T-cell (primary cell): Measurements from ENCODE around the gene PCLO. TPM values are rescaled to one million over a fixed set of nuclear protein-coding genes. Genes with fewer than 3 reads are reported as not detected.

Experiments used
- ATAC-seq, 4 experiments: fragments of 200-7000 bp in 3 of 4; fragments of 150-1000 bp in 1 of 4; cut with Tn5 transposase; replicated peaks in 1 of 4; 1 replicate in 3 of 4; 2 replicates in 1 of 4; pipeline ENCODE4 v1.10.0; 2021; ENCODE audit warnings: moderate library complexity in 3 of 4, mild to moderate bottlenecking in 2 of 4, moderate number of reproducible peaks in 1 of 4
- CTCF ChIA-PET, 2 donors: fragments of 300-600 bp; sonication (Branson Sonifier 250); formaldehyde crosslinking; loops; one replicate each; lab custom pipeline; 2022; ENCODE audit warnings: antibody characterized with exemption in 2 of 2; lab: Charles Lee
- POLR2A ChIA-PET, 2 donors: fragments of 300-600 bp; sonication (Branson Sonifier 250); formaldehyde crosslinking; loops; one replicate each; lab custom pipeline; 2022; ENCODE audit warnings: antibody characterized with exemption in 2 of 2; lab: Charles Lee
- DNase-seq, 35 experiments: peaks; one replicate each; pipeline versions ENCODE4 v3.0.0 to v3.0.0-alpha.2; 2013 to 2023
- H3K27ac ChIP-seq: one replicate; pipeline ENCODE4 v1.5.1; 2013; ENCODE audit warnings: low read length
- H3K27me3 ChIP-seq, 2 experiments: replicated peaks in 1 of 2; 1 replicate in 1 of 2; 2 replicates in 1 of 2; pipeline versions ENCODE4 v1.6.1 to v1.7.0; 2013; ENCODE audit warnings: low read length in 1 of 2, mixed read lengths in 1 of 2; ENCODE audit not compliant: control insufficient read depth in 2 of 2, insufficient read depth in 2 of 2; ENCODE audit errors: extremely low read depth in 1 of 2
- H3K36me3 ChIP-seq, 2 donors: 1 replicate in 1 of 2; 2 replicates in 1 of 2; pipeline versions ENCODE4 v1.6.1 to v1.7.0; 2013; ENCODE audit warnings: low read length in 1 of 2; ENCODE audit not compliant: control insufficient read depth in 2 of 2, insufficient read depth in 1 of 2; ENCODE audit errors: extremely low read depth in 1 of 2
- H3K4me1 ChIP-seq, 2 experiments: 1 replicate in 1 of 2; 2 replicates in 1 of 2; pipeline versions ENCODE4 v1.6.1 to v1.7.0; 2013; ENCODE audit warnings: low read length in 2 of 2, mixed read lengths in 1 of 2; ENCODE audit not compliant: insufficient read depth in 2 of 2, control insufficient read depth in 1 of 2; ENCODE audit errors: extremely low read depth in 1 of 2
- H3K4me3 ChIP-seq, 2 donors: 1 replicate in 1 of 2; 2 replicates in 1 of 2; pipeline versions ENCODE4 v1.5.1 to v1.7.0; 2013; ENCODE audit warnings: mild to moderate bottlenecking in 2 of 2, low read length in 1 of 2, moderate library complexity in 1 of 2; ENCODE audit not compliant: control insufficient read depth in 1 of 2; ENCODE audit errors: extremely low read depth in 1 of 2
- H3K9me3 ChIP-seq: 2 replicates; pipeline ENCODE4 v1.7.0; 2013
- H3K27ac Mint-ChIP-seq, 2 donors: one replicate each; pipeline ENCODE4 v1.8.0; 2020 to 2021; ENCODE audit warnings: mild to moderate bottlenecking in 2 of 2, mixed read lengths in 2 of 2
- H3K27me3 Mint-ChIP-seq, 2 donors: one replicate each; pipeline ENCODE4 v1.8.0; 2021 to 2022; ENCODE audit warnings: mixed read lengths in 2 of 2
- H3K36me3 Mint-ChIP-seq: one replicate; pipeline ENCODE4 v1.8.0; 2021; ENCODE audit warnings: mixed read lengths
- H3K4me1 Mint-ChIP-seq, 3 donors: one replicate each; pipeline ENCODE4 v1.8.0; 2020 to 2022; ENCODE audit warnings: mixed read lengths in 3 of 3, mild to moderate bottlenecking in 1 of 3
- H3K4me3 Mint-ChIP-seq, 3 donors: one replicate each; pipeline ENCODE4 v1.8.0; 2020 to 2022; ENCODE audit warnings: mild to moderate bottlenecking in 3 of 3, mixed read lengths in 3 of 3, moderate library complexity in 3 of 3
- H3K9me3 Mint-ChIP-seq, 3 donors: one replicate each; pipeline ENCODE4 v1.8.0; 2020 to 2022; ENCODE audit warnings: mixed read lengths in 3 of 3
- WGBS: methylation state at CpG from one replicate; pipeline ENCODE4 v1.1.5; 2013; ENCODE audit warnings: missing lambda C conversion rate; ENCODE audit not compliant: insufficient coverage; 5-methylcytosine and 5-hydroxymethylcytosine counted together
- total RNA-seq, 35 experiments: library from RNA in 6 of 35; stranded (reverse) in 6 of 35; fragments of 120-200 nt in 1 of 35; gene quantifications; one replicate each; pipeline versions ENCODE4 v1.2.1 to v1.2.4 and lab custom pipeline; 2013 to 2026

Gene PCLO
- total RNA-seq, 5 donors from 2014 or later (not counting 1 experiment from before 2014, with no cell fraction given) = 0.03 to 0.05 (median 0.03) TPM; not detected in 1

DNA sequence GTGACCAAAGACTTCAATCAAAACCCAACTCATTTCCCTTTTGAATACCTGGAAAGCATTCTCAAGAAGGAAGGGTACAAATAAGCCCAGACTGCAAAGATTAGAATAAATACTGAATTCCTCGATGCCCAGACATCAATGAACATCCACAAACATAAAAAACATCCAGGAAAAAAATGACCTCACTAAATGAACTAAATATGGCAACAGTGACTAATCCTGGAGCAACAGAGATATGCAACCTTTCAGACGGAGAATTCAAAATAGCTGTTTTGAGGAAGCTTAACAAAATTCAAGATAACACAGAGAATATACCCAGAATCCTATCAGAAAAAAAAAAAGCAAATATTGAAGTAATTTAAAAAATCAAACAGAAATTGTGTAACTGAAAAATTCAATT lies 43.2 kb downstream of the PCLO start:
- ATAC-seq (no peak), DNase-seq (no peak)
- H3K9me3 ChIP-seq = peaks cover 2% of the 10 kb centered on the region
- Mint-ChIP-seq H3K4me1 (no peaks in the 10 kb centered on the region), H3K36me3 (no peaks in the 10 kb centered on the region), H3K4me3 (no peak overlapping the region), H3K9me3 (peaks cover 6 to 32% (median 17%) of the 10 kb centered on the region in 3 donors), H3K27ac (no peak overlapping the region), H3K27me3 (no peaks in the 10 kb centered on the region)
- WGBS = no CpG with 5 or more reads among the region's 2 CpGs
- no peak overlapping the region for H3K27ac ChIP-seq
- ChIA-PET POLR2A (interaction anchor here in 1 of 2 donors (0.6 kb wide), 1 partner anchor 33 kb away, joined by 3 read pairs; no protein-coding TSS in a partner anchor), CTCF (no interaction called here)
- no peaks in the 10 kb centered on the region for H3K4me1 ChIP-seq
- no peaks in the 10 kb centered on the region for H3K27me3 ChIP-seq
- no peaks in the 10 kb centered on the region for H3K36me3 ChIP-seq
- no peak overlapping the region for H3K4me3 ChIP-seq

DNA sequence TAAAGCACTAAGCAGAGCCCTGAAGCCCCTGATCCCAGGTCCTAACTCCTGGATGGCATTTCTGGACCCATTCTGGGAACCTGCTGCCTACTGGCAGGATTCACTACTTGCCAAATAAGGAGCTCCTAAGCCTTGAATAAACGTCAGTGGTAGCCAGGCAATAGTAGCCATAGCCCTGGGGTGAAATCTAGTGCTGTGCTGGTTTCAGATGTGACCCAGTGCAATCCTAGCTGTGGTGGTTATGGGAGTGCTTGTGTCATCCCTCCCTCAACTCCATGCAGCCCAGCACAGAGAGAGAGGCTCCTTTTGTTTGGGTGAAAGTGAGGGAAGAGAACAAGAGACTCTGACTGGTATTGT lies 43.7 kb downstream of the PCLO start:
- H3K27me3 Mint-ChIP-seq = no peaks in the 10 kb centered on the region

DNA sequence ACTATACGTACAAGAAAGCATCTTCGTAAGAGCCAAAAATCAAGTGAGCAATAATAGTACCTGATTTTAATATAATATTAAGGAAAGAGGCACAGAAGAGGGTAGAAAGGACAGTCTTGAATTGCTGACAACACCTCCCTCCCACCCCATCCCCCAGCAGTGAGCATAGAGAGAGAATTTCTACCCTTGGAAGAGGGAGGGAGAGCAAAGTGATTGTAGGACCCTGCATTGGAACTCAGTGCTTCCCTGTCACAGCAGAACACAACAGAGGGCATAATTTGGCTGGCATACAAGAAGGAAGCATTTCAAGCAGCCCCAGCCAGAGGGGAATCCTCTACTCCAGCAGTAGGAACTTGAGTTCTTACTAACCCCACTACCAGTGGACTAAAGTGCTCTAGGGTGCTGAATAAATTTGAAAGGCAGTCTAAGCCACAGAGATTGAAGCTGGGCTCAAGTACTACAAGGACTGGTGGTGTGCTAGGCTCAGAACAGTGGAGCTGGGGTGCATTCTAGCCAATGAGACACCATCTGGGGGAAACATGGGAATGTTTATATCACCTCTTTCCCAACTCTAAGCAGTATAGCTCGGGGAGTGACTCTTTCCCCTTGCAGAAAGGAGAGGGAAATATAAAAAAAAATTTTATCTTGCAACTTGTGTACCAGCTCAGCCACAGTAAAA lies 44.2 kb downstream of the PCLO start:
- no peaks in the 10 kb centered on the region for H3K4me1 ChIP-seq
- H3K36me3 ChIP-seq = no peaks in the 10 kb centered on the region
- Mint-ChIP-seq H3K4me3 (no peak overlapping the region), H3K36me3 (no peaks in the 10 kb centered on the region), H3K27ac (no peak overlapping the region), H3K9me3 (peaks cover 6 to 32% (median 17%) of the 10 kb centered on the region in 3 donors), H3K27me3 (no peaks in the 10 kb centered on the region), H3K4me1 (no peaks in the 10 kb centered on the region)
- ATAC-seq (no peak), DNase-seq (no peak)
- no peaks in the 10 kb centered on the region for H3K27me3 ChIP-seq
- no CpG with 5 or more reads among the region's 3 CpGs for WGBS
- H3K27ac ChIP-seq = no peak overlapping the region
- POLR2A ChIA-PET = no interaction called here
- no peak overlapping the region for H3K4me3 ChIP-seq
- H3K9me3 ChIP-seq = peaks cover 2% of the 10 kb centered on the region
- CTCF ChIA-PET = no interaction called here

More for the DNA sequence above, 43.7 kb downstream of the PCLO start:
- CTCF ChIA-PET = no interaction called here
- POLR2A ChIA-PET = interaction anchor here in 1 of 2 donors (0.6 kb wide), 1 partner anchor 33 kb away, joined by 3 read pairs; no protein-coding TSS in a partner anchor
- no peak for ATAC-seq
- H3K4me1 Mint-ChIP-seq = no peaks in the 10 kb centered on the region
- no peak for DNase-seq
- H3K9me3 Mint-ChIP-seq = peaks cover 6 to 32% (median 17%) of the 10 kb centered on the region in 3 donors
- H3K9me3 ChIP-seq = peaks cover 2% of the 10 kb centered on the region
- H3K36me3 ChIP-seq = no peaks in the 10 kb centered on the region
- H3K4me3 ChIP-seq = no peak overlapping the region
- no peaks in the 10 kb centered on the region for H3K27me3 ChIP-seq
- no CpG with 5 or more reads among the region's 1 CpG for WGBS
- H3K36me3 Mint-ChIP-seq = no peaks in the 10 kb centered on the region
- H3K4me3 Mint-ChIP-seq = no peak overlapping the region
- no peaks in the 10 kb centered on the region for H3K4me1 ChIP-seq
- no peak overlapping the region for H3K27ac Mint-ChIP-seq
- no peak overlapping the region for H3K27ac ChIP-seq

DNA sequence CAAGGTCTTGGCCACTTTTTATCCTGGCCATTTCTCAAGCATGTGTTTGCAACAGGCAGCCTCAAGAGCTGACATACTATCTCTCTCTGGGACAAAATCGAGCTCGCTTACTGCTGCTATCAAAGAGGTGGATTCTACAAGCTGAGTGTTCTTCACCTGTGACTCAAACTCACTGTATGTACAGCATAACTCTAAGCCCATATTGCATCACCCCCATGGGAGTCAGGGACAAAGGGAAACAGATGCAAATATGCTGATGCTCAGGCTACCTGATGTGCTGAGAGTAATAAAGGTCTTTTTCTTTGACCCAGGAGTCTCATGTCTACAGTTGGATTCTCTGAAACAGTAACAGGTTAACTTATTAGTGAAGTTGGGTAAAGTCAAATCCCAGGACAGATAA lies 45.2 kb downstream of the PCLO start:
- H3K4me1 Mint-ChIP-seq = no peaks in the 10 kb centered on the region
- peaks cover 6 to 24% (median 17%) of the 10 kb centered on the region in 3 donors for H3K9me3 Mint-ChIP-seq
- ChIA-PET CTCF (no interaction called here), POLR2A (no interaction called here)
- no peak for ATAC-seq
- Histone ChIP-seq H3K36me3 (no peaks in the 10 kb centered on the region), H3K4me3 (no peak overlapping the region), H3K27ac (no peak overlapping the region), H3K4me1 (no peaks in the 10 kb centered on the region), H3K9me3 (peaks cover 2% of the 10 kb centered on the region), H3K27me3 (no peaks in the 10 kb centered on the region)
- H3K27ac Mint-ChIP-seq = no peak overlapping the region
- H3K36me3 Mint-ChIP-seq = no peaks in the 10 kb centered on the region
- no peaks in the 10 kb centered on the region for H3K27me3 Mint-ChIP-seq
- WGBS = 93% methylated on average over 2 of the region's 2 CpGs
- DNase-seq = no peak
- no peak overlapping the region for H3K4me3 Mint-ChIP-seq

DNA sequence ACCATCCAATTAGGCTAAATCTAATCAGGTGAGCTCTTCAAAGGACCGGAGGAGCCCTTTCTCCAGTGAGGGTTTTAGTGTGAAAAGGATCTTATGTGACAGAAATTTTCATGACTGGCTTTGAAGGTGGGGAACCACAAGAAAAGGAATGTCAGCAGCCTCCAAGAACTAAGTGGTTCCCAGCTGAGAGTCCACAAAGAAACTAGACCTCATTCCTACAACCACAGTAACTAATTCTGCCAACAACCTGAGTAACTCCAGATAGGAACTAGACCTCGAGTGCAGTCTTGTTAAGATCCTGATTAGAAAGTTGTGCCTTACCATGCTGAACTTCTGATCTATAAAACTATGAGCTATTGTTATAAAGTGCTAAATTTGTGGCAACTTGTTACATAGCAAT lies 51.3 kb downstream of the PCLO start:
- Mint-ChIP-seq H3K9me3 (peaks cover 0 to 6% (median 0%) of the 10 kb centered on the region in 3 donors), H3K4me1 (no peaks in the 10 kb centered on the region), H3K27me3 (no peaks in the 10 kb centered on the region), H3K27ac (no peak overlapping the region), H3K4me3 (no peak overlapping the region), H3K36me3 (no peaks in the 10 kb centered on the region)
- DNase-seq (no peak), ATAC-seq (no peak)
- no peak overlapping the region for H3K4me3 ChIP-seq
- no peaks in the 10 kb centered on the region for H3K27me3 ChIP-seq
- H3K4me1 ChIP-seq = no peaks in the 10 kb centered on the region
- ChIA-PET CTCF (no interaction called here), POLR2A (no interaction called here)
- H3K36me3 ChIP-seq = no peaks in the 10 kb centered on the region
- WGBS = no CpG with 5 or more reads among the region's 2 CpGs
- H3K27ac ChIP-seq = no peak overlapping the region
- H3K9me3 ChIP-seq = no peaks in the 10 kb centered on the region

DNA sequence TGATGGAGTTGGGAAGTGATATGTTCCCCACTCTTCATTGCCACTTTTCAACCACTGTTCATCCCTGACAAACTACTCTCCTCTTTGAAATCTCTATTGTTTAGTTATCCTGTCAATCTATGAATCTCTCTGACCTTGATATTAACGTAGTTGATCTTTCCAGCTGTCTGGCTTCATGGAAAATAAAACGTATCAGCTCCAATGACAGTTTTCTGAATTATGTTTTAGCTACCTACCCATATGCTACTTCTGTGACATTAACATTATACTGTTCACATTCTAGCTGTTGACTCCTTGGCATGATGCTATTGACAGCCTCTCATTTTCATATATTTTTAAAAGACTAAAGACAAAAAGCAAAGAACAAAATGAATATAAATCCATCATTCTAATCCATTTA lies 53.3 kb downstream of the PCLO start:
- Histone ChIP-seq H3K9me3 (no peaks in the 10 kb centered on the region), H3K4me1 (no peaks in the 10 kb centered on the region), H3K27me3 (no peaks in the 10 kb centered on the region), H3K36me3 (no peaks in the 10 kb centered on the region), H3K27ac (no peak overlapping the region), H3K4me3 (no peak overlapping the region)
- H3K9me3 Mint-ChIP-seq = peaks cover 0 to 3% (median 0%) of the 10 kb centered on the region in 3 donors
- 47% methylated on average over 2 of the region's 2 CpGs for WGBS
- H3K27me3 Mint-ChIP-seq = no peaks in the 10 kb centered on the region
- ATAC-seq (no peak), DNase-seq (no peak)
- CTCF ChIA-PET = no interaction called here
- POLR2A ChIA-PET = no interaction called here
- no peak overlapping the region for H3K4me3 Mint-ChIP-seq
- no peaks in the 10 kb centered on the region for H3K4me1 Mint-ChIP-seq
- H3K36me3 Mint-ChIP-seq = no peaks in the 10 kb centered on the region
- H3K27ac Mint-ChIP-seq = no peak overlapping the region
